Astrocyte (in vitro differentiated cells and primary cell): ENCODE results near the gene THADA. TPM values are rescaled to one million over a fixed set of nuclear protein-coding genes. Genes with fewer than 3 reads are reported as not detected.

Source experiments
- DNase-seq: peaks from one replicate; pipeline ENCODE4 v3.0.0-alpha.2; 2010; ENCODE audit warnings: low read depth
- FAIRE-seq: peaks from 2 replicates; lab custom pipeline; 2011; peaks lifted over from hg19 to GRCh38; lab: Jason Lieb, UNC
- H2AFZ ChIP-seq: 2 replicates; pipeline ENCODE4 v1.6.0; 2012; ENCODE audit warnings: low read depth, low read length, inconsistent platforms
- H3K27ac ChIP-seq: 2 replicates; pipeline ENCODE4 v1.5.1; 2011; ENCODE audit warnings: low read depth, low read length, inconsistent platforms
- H3K27me3 ChIP-seq: 2 replicates; pipeline ENCODE4 v1.6.0; 2011; ENCODE audit warnings: low read length, inconsistent platforms; ENCODE audit not compliant: insufficient read depth
- H3K36me3 ChIP-seq: 2 replicates; pipeline ENCODE4 v1.5.1; 2011; ENCODE audit warnings: low read length, inconsistent platforms; ENCODE audit not compliant: insufficient read depth
- H3K4me1 ChIP-seq: 2 replicates; pipeline ENCODE4 v1.5.1; 2011; ENCODE audit warnings: low read length, inconsistent platforms; ENCODE audit not compliant: insufficient read depth
- H3K4me2 ChIP-seq: 2 replicates; pipeline ENCODE4 v1.6.0; 2012; ENCODE audit warnings: low read length, inconsistent platforms
- H3K4me3 ChIP-seq: 2 replicates; pipeline ENCODE4 v1.5.1; 2011; ENCODE audit warnings: low read depth, mild to moderate bottlenecking, low read length, inconsistent platforms; ENCODE audit not compliant: insufficient read depth
- H3K79me2 ChIP-seq: 2 replicates; pipeline ENCODE4 v1.6.0; 2012; ENCODE audit warnings: mild to moderate bottlenecking, low read length, inconsistent platforms; ENCODE audit not compliant: insufficient read depth
- H3K9ac ChIP-seq: 2 replicates; pipeline ENCODE4 v1.6.0; 2012; ENCODE audit warnings: mild to moderate bottlenecking, low read length, inconsistent platforms
- H3K9me3 ChIP-seq: 2 replicates; pipeline ENCODE4 v1.5.1; 2012; ENCODE audit warnings: low read depth, mild to moderate bottlenecking, low read length, inconsistent platforms; ENCODE audit not compliant: insufficient read depth
- H4K20me1 ChIP-seq: 2 replicates; pipeline ENCODE4 v1.6.0; 2012; ENCODE audit warnings: low read length, inconsistent platforms; ENCODE audit not compliant: insufficient read depth
- H3K27ac Mint-ChIP-seq: one replicate; pipeline ENCODE4 v1.8.0; 2021; ENCODE audit warnings: mild to moderate bottlenecking, mixed read lengths; ENCODE audit not compliant: unreplicated experiment
- H3K27me3 Mint-ChIP-seq: one replicate; pipeline ENCODE4 v1.8.0; 2021; ENCODE audit warnings: low read depth, mixed read lengths; ENCODE audit not compliant: unreplicated experiment
- H3K36me3 Mint-ChIP-seq: one replicate; pipeline ENCODE4 v1.8.0; 2021; ENCODE audit warnings: low read depth, mixed read lengths; ENCODE audit not compliant: unreplicated experiment
- H3K4me1 Mint-ChIP-seq: one replicate; pipeline ENCODE4 v1.8.0; 2021; ENCODE audit warnings: low read depth, mixed read lengths; ENCODE audit not compliant: unreplicated experiment
- H3K4me3 Mint-ChIP-seq: one replicate; pipeline ENCODE4 v1.8.0; 2021; ENCODE audit warnings: mild to moderate bottlenecking, moderate library complexity, mixed read lengths; ENCODE audit not compliant: unreplicated experiment
- H3K9me3 Mint-ChIP-seq: one replicate; pipeline ENCODE4 v1.8.0; 2021; ENCODE audit warnings: mild to moderate bottlenecking, mixed read lengths; ENCODE audit not compliant: unreplicated experiment
- EZH2 ChIP-seq: IDR thresholded peaks from 2 replicates; pipeline ENCODE4 v1.6.1; 2012; ENCODE audit warnings: mild to moderate bottlenecking, low read length, inconsistent platforms; ENCODE audit not compliant: insufficient read depth
- total RNA-seq: library from RNA; stranded (reverse); gene quantifications from 2 replicates; pipeline ENCODE4 v1.2.1, GENCODE V29; 2021
- TF ChIP-seq, protein P1 (sequence below): IDR thresholded peaks from 2 replicates; pipeline ENCODE4 v1.5.1; 2011; ENCODE audit warnings: low read depth, mild to moderate bottlenecking, inconsistent platforms, low read length, moderate library complexity; ENCODE audit not compliant: insufficient read depth

THADA gene
- total RNA-seq, 1 donor from 2014 or later: 16.2 TPM

DNA sequence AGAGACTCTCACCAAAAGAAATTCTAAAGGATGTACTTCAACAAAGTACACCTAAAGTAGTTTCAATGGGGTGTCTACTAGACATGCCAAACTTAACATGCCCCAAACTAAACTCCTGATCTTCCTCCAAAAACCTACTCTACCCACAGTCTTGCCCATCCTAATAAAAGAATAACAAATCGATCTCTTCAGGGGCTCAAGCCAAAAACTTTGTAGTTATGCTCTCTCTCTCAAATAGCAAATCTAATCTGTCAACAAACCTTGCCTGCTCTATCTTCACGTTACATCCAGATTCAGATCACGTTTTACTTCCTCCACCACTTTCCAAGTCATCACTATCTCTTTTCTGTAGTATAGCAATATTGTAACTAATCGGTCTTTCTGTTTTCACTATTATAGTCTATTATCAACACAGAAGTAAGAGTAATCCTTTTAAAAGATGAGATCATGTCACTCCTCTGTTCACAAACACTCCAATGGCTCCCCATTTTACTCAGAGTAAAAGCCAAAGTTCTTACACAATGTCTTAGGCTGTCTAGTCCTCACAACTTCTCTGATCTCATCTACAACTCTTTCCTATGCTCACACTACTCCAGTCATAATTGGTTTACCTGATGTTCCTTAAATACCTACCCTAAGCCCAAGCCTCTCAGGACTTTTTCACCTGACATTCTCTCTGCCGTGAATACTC, 79.9 kb downstream of the THADA start:
- no peak for TF ChIP-seq EZH2
- TF ChIP-seq, protein P1, sequence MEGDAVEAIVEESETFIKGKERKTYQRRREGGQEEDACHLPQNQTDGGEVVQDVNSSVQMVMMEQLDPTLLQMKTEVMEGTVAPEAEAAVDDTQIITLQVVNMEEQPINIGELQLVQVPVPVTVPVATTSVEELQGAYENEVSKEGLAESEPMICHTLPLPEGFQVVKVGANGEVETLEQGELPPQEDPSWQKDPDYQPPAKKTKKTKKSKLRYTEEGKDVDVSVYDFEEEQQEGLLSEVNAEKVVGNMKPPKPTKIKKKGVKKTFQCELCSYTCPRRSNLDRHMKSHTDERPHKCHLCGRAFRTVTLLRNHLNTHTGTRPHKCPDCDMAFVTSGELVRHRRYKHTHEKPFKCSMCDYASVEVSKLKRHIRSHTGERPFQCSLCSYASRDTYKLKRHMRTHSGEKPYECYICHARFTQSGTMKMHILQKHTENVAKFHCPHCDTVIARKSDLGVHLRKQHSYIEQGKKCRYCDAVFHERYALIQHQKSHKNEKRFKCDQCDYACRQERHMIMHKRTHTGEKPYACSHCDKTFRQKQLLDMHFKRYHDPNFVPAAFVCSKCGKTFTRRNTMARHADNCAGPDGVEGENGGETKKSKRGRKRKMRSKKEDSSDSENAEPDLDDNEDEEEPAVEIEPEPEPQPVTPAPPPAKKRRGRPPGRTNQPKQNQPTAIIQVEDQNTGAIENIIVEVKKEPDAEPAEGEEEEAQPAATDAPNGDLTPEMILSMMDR: no peak

DNA sequence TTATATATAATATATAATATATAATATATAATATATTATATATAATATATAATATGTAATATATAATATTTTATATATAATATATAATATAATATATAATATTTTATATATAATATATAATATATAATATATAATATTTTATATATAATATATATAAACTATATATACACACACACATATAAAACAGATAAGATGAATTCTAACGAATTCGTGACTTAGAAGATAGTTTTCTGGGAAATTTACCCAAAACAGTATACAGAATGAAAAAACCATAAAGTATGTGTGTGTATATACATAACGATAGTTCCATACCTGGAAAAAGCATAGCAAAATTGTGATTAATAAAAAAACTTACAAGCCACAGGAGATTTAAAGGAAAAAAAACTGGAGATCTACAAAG, 80.6 kb downstream of the THADA start:
- Histone ChIP-seq H3K36me3 (no peaks in the 10 kb centered on the region), H3K4me3 (no peak overlapping the region), H3K4me1 (peaks cover 23% of the 10 kb centered on the region), H3K27me3 (no peaks in the 10 kb centered on the region), H3K27ac (no peak overlapping the region), H3K9me3 (no peaks in the 10 kb centered on the region), H3K9ac (no peak overlapping the region), H3K4me2 (no peak overlapping the region), H4K20me1 (no peaks in the 10 kb centered on the region), H3K79me2 (peaks cover 6% of the 10 kb centered on the region), H2AFZ (no peak overlapping the region)
- FAIRE-seq (no peak), DNase-seq (no peak)
- Mint-ChIP-seq H3K9me3 (no peaks in the 10 kb centered on the region), H3K4me3 (no peak overlapping the region), H3K27me3 (no peaks in the 10 kb centered on the region), H3K36me3 (no peaks in the 10 kb centered on the region), H3K27ac (no peak overlapping the region), H3K4me1 (peaks cover 28% of the 10 kb centered on the region)
- TF ChIP-seq EZH2: no peak
- TF ChIP-seq, protein P1: no peak

More for the DNA sequence above, 79.9 kb downstream of the THADA start:
- no peaks in the 10 kb centered on the region for H4K20me1 ChIP-seq
- H3K27ac ChIP-seq: no peak overlapping the region
- no peak overlapping the region for H3K4me2 ChIP-seq
- no peak for DNase-seq
- H3K27me3 Mint-ChIP-seq: no peaks in the 10 kb centered on the region
- H3K27me3 ChIP-seq: no peaks in the 10 kb centered on the region
- H3K36me3 ChIP-seq: no peaks in the 10 kb centered on the region
- H3K4me3 Mint-ChIP-seq: no peak overlapping the region
- H3K79me2 ChIP-seq: peaks cover 6% of the 10 kb centered on the region
- H2AFZ ChIP-seq: no peak overlapping the region
- no peak for FAIRE-seq
- H3K9me3 ChIP-seq: no peaks in the 10 kb centered on the region
- no peak overlapping the region for H3K4me3 ChIP-seq
- no peaks in the 10 kb centered on the region for H3K9me3 Mint-ChIP-seq
- H3K4me1 Mint-ChIP-seq: peaks cover 29% of the 10 kb centered on the region
- H3K36me3 Mint-ChIP-seq: no peaks in the 10 kb centered on the region
- no peak overlapping the region for H3K9ac ChIP-seq
- peaks cover 27% of the 10 kb centered on the region for H3K4me1 ChIP-seq
- H3K27ac Mint-ChIP-seq: no peak overlapping the region

DNA sequence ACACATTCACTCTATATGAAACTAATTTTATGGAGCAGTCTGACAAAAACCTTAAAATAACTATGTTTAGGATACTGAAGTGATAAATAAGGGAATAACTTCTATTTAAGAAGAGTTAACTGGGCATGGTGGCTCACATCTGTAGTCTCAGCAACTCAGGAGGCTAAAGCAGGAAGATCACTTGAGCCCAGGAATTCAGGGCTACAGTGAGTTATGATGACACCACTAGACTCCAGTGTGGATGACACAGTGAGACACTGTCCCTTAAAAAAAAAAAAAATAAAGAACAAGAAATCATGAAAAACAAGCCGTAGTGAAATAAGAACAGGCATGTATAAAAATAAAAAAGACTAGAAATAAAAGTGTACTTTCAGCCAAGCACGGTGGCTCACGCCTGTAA, 82.0 kb downstream of the THADA start:
- Mint-ChIP-seq H3K9me3 (no peaks in the 10 kb centered on the region), H3K36me3 (no peaks in the 10 kb centered on the region), H3K4me3 (no peak overlapping the region), H3K27me3 (no peaks in the 10 kb centered on the region), H3K27ac (no peak overlapping the region), H3K4me1 (peaks cover 18% of the 10 kb centered on the region)
- TF ChIP-seq, protein P1: no peak
- no peak for TF ChIP-seq EZH2
- no peaks in the 10 kb centered on the region for H3K27me3 ChIP-seq
- no peak overlapping the region for H3K9ac ChIP-seq
- no peak overlapping the region for H3K4me2 ChIP-seq
- no peaks in the 10 kb centered on the region for H3K36me3 ChIP-seq
- FAIRE-seq (no peak), DNase-seq (no peak)
- no peaks in the 10 kb centered on the region for H3K9me3 ChIP-seq
- peaks cover 13% of the 10 kb centered on the region for H3K4me1 ChIP-seq
- no peaks in the 10 kb centered on the region for H4K20me1 ChIP-seq
- H3K27ac ChIP-seq: no peak overlapping the region
- H2AFZ ChIP-seq: no peak overlapping the region
- H3K79me2 ChIP-seq: peaks cover 6% of the 10 kb centered on the region
- H3K4me3 ChIP-seq: no peak overlapping the region
